AG04450 (cell line): ENCODE data around the gene PRKAG2. TPM values are rescaled to one million over a fixed set of nuclear protein-coding genes. Genes with fewer than 3 reads are reported as not detected.

Experiments
- CTCF ChIA-PET: fragments of 300-600, 350-600 bp; formaldehyde crosslinking; extraction: SDS; loops from one replicate; lab custom pipeline; 2022; ENCODE audit warnings: antibody characterized with exemption, inconsistent platforms; lab: Charles Lee
- POLR2A ChIA-PET: fragments of 350-600 bp; formaldehyde crosslinking; extraction: SDS; loops from one replicate; lab custom pipeline; 2021; ENCODE audit warnings: antibody characterized with exemption, inconsistent platforms; lab: Yijun Ruan, JAX
- DNase-seq: peaks from one replicate; pipeline ENCODE4 v3.0.0-alpha.2; 2011; ENCODE audit warnings: low read depth, low spot score
- H3K27ac ChIP-seq: one replicate; pipeline ENCODE4 v1.5.1; 2012; ENCODE audit warnings: low read depth, low read length, control low read depth
- H3K27me3 ChIP-seq: one replicate; pipeline ENCODE4 v1.6.0; 2012; ENCODE audit warnings: low read length; ENCODE audit not compliant: control insufficient read depth, insufficient read depth
- H3K4me3 ChIP-seq: 2 replicates; pipeline ENCODE4 v1.5.1; 2011; ENCODE audit warnings: mild to moderate bottlenecking, low read depth, low read length, control low read depth
- H3K9me3 ChIP-seq: 2 replicates; pipeline ENCODE4 v1.5.1; 2012; ENCODE audit warnings: low read length; ENCODE audit not compliant: control insufficient read depth, insufficient read depth
- polyA minus RNA-seq: library from RNA; depleted of rRNA, polyadenylated mRNA; stranded (reverse); fragments of >200 nt; gene quantifications from 2 replicates; pipeline ENCODE4 v1.2.3, GENCODE V29; 2011; rRNA and poly(A)+ RNA removed
- polyA plus RNA-seq: library from polyadenylated mRNA; depleted of rRNA; stranded (reverse); fragments of >200 nt; gene quantifications from 2 replicates; pipeline ENCODE4 v1.2.3, GENCODE V29; 2011; rRNA removed
- TF ChIP-seq, protein P1 (sequence below): IDR thresholded peaks from 2 replicates; pipeline ENCODE4 v1.5.1; 2011; ENCODE audit warnings: low read depth, low read length, control low read depth, inconsistent platforms

Gene PRKAG2
- polyA plus RNA-seq = 34.1 and 45.0 TPM in 2 replicates
- 23.4 and 25.2 TPM in 2 replicates for polyA minus RNA-seq

DNA sequence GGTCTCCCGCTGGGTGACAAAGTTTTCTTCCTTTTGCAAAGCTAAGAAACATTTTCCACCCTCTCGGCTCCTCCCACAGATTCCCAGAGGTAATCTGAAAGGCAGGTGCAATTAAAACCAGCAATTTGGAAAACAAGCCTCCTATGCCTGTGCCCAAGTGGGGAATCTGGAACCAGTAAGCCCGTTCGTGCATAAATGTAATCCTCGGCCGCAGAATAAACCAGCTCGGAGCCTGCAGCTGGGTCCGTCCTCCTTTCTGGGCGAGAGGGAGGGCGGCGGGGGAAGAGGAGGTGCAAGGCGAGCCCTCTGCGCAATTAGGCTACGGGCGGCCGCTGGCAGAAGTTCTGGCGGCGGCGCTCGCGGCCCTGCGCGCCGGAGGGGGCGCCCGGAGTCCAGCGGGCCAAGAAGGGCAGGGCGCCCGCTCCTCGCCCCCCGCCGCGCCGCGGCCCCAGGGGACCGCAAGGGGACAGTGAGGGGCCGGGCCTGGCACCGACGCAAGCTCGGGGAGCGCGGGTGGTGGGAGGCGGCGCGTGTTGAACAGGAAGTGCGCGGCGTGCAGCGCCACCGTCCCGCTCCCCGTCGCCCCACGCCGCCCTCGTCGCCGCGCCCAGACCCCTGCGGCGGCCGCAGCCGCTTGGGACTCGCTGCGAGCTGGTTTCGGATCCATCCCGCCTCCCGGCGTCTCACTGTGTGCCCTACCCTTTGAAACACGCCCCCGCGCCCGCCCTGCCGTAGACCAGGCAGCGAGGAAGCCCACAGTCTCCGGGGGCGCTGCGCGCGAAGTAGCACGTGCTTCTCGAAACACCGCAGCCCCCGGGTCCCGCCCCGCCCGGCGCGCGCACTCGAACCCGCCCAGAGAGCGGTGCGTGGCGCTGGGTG, at the start of gene PRKAG2:
PRKAG2 (minus strand) TSS at position 217 of the 879 bp plus-strand sequence. CDS start 495 bp downstream, outside the sequence.
- H3K27me3 ChIP-seq = peaks cover 56% of the 10 kb centered on the region
- ChIA-PET POLR2A (no interaction called here), CTCF (interaction anchor here (0.6 kb wide), 1 partner anchor 94 kb away, joined by 3 read pairs; no protein-coding TSS in a partner anchor)
- H3K9me3 ChIP-seq = peaks cover 3% of the 10 kb centered on the region; the same call in 1 of the 2 replicates
- peak within 1 kb of the TSS; percentile 58 for H3K4me3 ChIP-seq
- H3K27ac ChIP-seq = no peak within 1 kb of the TSS
- TF ChIP-seq, protein P1, sequence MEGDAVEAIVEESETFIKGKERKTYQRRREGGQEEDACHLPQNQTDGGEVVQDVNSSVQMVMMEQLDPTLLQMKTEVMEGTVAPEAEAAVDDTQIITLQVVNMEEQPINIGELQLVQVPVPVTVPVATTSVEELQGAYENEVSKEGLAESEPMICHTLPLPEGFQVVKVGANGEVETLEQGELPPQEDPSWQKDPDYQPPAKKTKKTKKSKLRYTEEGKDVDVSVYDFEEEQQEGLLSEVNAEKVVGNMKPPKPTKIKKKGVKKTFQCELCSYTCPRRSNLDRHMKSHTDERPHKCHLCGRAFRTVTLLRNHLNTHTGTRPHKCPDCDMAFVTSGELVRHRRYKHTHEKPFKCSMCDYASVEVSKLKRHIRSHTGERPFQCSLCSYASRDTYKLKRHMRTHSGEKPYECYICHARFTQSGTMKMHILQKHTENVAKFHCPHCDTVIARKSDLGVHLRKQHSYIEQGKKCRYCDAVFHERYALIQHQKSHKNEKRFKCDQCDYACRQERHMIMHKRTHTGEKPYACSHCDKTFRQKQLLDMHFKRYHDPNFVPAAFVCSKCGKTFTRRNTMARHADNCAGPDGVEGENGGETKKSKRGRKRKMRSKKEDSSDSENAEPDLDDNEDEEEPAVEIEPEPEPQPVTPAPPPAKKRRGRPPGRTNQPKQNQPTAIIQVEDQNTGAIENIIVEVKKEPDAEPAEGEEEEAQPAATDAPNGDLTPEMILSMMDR = no peak
- DNase-seq = no peak

DNA sequence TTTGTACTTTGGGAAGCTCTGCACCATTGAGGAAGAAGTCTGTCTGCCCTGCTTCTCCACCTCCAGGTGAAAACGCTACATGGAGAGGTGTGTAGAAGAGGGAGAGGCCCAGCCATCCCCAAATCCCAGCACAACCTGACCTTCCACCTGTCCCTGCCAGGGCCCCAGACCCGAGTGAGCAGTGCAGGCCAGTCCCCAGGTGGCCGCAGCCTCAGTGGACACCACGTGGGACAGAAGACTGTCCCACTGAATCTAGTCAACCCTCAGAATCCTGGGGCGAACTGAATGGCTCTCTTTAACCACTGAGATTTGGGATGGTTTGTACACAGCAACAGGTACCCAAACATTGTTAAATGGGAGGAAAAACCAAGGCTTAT, 49.4 kb upstream of the PRKAG2 start:
- ChIA-PET CTCF (no interaction called here), POLR2A (no interaction called here)
- TF ChIP-seq, protein P1 = no peak

DNA sequence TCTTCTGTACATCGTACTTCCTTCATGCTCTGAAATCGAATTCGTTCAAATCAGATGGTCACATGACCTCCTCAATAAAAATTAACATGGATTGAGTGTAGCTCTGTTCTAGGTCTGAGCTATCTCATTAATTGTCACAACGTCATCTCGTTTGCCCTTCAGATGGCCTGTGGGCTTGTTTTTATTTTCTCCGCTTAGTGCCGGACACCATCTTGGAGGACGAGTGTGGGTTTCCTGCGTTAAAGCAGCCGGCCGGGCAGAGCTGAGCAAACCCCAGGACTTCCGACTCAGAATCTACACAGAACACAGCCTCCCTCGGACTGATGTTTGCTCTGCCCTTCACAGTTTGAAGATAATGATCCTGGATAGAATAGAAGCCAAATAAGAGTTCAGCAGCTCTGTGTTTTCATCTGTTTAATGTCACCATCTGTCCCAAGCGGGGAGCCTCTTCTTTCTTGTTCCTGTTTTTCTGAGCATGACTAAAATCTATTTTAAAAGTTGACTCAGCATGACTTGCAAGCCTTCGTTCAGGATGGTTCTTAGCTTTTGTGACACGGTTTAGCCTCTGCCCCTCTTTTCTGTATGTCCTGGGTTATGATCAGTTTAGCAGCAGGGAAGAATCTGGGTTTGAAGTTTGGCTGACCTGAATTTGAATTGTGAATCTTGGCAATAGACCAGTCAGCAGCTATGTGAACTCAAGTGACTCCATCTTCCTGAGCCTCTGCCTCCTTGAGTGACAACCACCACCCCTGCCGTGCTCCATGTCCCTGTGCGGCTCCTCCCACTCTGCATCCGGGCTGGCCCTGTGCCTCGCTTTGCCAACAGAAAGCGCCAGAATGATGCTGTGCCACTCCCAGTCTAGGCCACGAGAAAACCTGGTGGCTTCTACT, 48.8 kb upstream of the PRKAG2 start:
- CTCF ChIA-PET = no interaction called here
- no peak for DNase-seq

More for the DNA sequence above, 49.4 kb upstream of the PRKAG2 start:
- Histone ChIP-seq H3K27me3 (peaks cover 4% of the 10 kb centered on the region), H3K9me3 (no peaks in the 10 kb centered on the region), H3K27ac (no peak overlapping the region), H3K4me3 (no peak overlapping the region)
- DNase-seq = no peak

DNA sequence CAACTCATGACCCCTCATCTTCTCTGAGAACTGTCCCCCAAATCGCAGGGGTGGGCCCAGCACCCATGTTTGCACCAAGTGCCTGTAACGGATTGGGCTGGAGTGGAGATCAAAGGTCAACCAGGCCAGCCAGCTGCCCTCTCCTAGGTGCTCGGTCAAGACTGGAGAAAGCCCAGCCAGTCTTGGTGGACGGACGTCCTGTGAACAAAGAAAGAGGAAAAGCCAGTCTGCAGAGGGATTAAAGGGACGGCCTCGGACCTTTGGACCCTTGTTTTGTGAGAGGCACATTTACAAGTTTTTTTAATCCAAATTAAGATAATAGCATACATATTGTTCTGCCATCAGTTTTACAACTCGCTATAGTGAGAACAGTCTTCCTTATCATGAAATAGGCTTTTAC, 47.6 kb upstream of the PRKAG2 start:
- CTCF ChIA-PET = interaction anchor here (0.7 kb wide), 1 partner anchor 28 kb away, joined by 3 read pairs; no protein-coding TSS in a partner anchor
- no peak overlapping the region for H3K27ac ChIP-seq
- DNase-seq = no peak
- no peaks in the 10 kb centered on the region for H3K9me3 ChIP-seq
- peaks cover 4% of the 10 kb centered on the region for H3K27me3 ChIP-seq
- TF ChIP-seq, protein P1 = no peak
- H3K4me3 ChIP-seq = no peak overlapping the region
- POLR2A ChIA-PET = no interaction called here

More for the DNA sequence above, 48.8 kb upstream of the PRKAG2 start:
- POLR2A ChIA-PET = no interaction called here
- H3K27me3 ChIP-seq = peaks cover 4% of the 10 kb centered on the region
- no peak overlapping the region for H3K27ac ChIP-seq
- no peaks in the 10 kb centered on the region for H3K9me3 ChIP-seq
- H3K4me3 ChIP-seq = no peak overlapping the region
- TF ChIP-seq, protein P1 = no peak
